HUES6 (cell line): ENCODE results near the gene LRRK1.

Source experiments
- H3K27ac ChIP-seq: 2 replicates; pipeline ENCODE4 v1.7.0; 2013; ENCODE audit warnings: low read depth, mild to moderate bottlenecking, low read length, inconsistent platforms
- H3K27me3 ChIP-seq: 2 replicates; pipeline ENCODE4 v1.6.1; 2013; ENCODE audit warnings: low read length; ENCODE audit not compliant: control insufficient read depth, insufficient read depth
- H3K36me3 ChIP-seq: 2 replicates; pipeline ENCODE4 v1.6.1; 2013; ENCODE audit warnings: low read length; ENCODE audit not compliant: control insufficient read depth, insufficient read depth
- H3K4me1 ChIP-seq: 2 replicates; pipeline ENCODE4 v1.6.1; 2013; ENCODE audit warnings: low read length; ENCODE audit not compliant: control insufficient read depth, insufficient read depth
- H3K4me3 ChIP-seq: 2 replicates; pipeline ENCODE4 v1.5.1; 2013; ENCODE audit warnings: low read depth, low read length
- H3K9ac ChIP-seq: one replicate; pipeline ENCODE4 v1.6.1; 2013; ENCODE audit warnings: mild to moderate bottlenecking, low read length
- H3K9me3 ChIP-seq: 2 replicates; pipeline ENCODE4 v1.6.1; 2013; ENCODE audit warnings: low read depth, low read length; ENCODE audit not compliant: control insufficient read depth, insufficient read depth

Gene LRRK1

GRCh38 chr15:101020451-101020850 is 101.3 kb downstream of the LRRK1 start:
- H3K27me3 ChIP-seq: no peaks in the 10 kb centered on the region; the same call in 1 of the 2 replicates

DNA sequence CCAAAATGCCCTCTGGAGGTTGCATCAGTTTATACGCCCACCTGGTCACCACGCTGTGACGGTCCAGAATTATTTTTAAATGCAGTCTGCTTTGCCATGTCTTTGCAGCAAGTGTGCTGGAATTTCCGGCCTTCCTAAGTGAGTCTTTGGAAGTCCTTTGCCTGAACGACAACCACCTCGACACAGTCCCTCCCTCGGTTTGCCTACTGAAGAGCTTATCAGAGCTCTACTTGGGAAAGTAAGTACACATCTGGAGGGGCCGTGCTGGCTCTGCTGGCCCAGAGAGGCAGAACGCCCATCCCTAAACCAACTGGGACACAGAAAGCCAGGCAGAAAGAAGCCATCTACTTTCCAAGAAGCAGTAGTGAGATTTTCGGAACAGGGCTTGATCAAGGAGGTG is 101.8 kb downstream of the LRRK1 start:
- Histone ChIP-seq H3K27me3 (no peaks in the 10 kb centered on the region; the same call in 1 of the 2 replicates), H3K4me3 (no peak overlapping the region), H3K27ac (no peak overlapping the region), H3K9me3 (no peaks in the 10 kb centered on the region), H3K36me3 (no peaks in the 10 kb centered on the region), H3K4me1 (peaks cover 7% of the 10 kb centered on the region), H3K9ac (no peak overlapping the region)

More at GRCh38 chr15:101020451-101020850, 101.3 kb downstream of the LRRK1 start:
- H3K27ac ChIP-seq: no peak overlapping the region
- H3K9me3 ChIP-seq: no peaks in the 10 kb centered on the region
- H3K4me3 ChIP-seq: no peak overlapping the region
- H3K36me3 ChIP-seq: no peaks in the 10 kb centered on the region
- H3K4me1 ChIP-seq: peaks cover 8% of the 10 kb centered on the region
- H3K9ac ChIP-seq: no peak overlapping the region

GRCh38 chr15:101022306-101022705 is 103.1 kb downstream of the LRRK1 start:
- Histone ChIP-seq H3K9me3 (no peaks in the 10 kb centered on the region), H3K4me1 (peaks cover 7% of the 10 kb centered on the region), H3K9ac (no peak overlapping the region), H3K36me3 (no peaks in the 10 kb centered on the region), H3K27ac (no peak overlapping the region), H3K27me3 (no peaks in the 10 kb centered on the region; the same call in 1 of the 2 replicates), H3K4me3 (no peak overlapping the region)

DNA sequence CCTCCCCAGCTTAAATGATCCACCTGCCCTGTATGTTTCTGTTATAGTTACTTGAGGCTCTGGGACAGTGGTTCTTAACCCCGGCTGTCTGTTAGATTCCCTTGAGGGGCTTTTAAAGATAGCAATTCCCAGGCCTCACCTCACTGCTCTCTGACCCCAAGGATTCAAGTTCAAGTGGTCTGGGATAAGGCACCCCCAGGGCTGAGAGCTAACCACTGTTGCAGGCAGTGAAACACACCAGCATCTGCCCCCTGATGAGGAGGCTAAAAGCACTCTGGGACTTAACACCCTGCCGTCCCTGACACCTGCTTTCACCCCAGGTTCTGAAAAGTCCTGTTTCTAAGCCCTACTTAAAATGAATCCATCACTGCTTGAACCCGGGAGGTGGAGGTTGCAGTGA is 103.7 kb downstream of the LRRK1 start:
- Histone ChIP-seq H3K9me3 (no peaks in the 10 kb centered on the region), H3K27ac (no peak overlapping the region), H3K4me1 (peaks cover 7% of the 10 kb centered on the region), H3K36me3 (no peaks in the 10 kb centered on the region), H3K4me3 (no peak overlapping the region), H3K9ac (no peak overlapping the region), H3K27me3 (no peaks in the 10 kb centered on the region; the same call in 1 of the 2 replicates)

DNA sequence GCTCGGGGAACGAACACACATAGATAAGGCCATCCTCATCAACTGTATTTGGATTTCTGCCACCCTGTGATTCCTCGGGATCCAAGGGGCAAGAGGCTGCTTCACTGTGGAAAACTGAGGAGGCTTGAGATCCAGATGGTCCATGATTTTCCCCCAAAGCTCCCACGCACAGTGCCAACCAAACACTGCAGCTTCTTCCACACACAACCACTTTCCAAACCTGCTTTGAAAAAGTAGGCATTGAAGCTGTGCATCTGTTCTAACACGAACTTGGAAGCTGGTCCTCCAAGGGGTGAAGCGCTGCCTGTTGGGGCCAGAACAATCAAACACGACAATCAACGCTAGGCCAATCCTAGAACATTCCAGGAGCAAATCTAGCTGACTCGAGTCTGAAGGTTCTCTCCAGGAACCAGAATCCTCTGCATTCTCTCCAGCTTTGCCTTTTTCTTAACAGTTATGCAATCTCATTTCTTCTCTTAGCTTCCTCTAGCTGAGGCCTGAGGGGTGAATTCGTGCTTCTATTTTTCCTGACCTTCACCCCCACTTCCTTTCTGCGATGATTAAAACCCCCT is 104.4 kb downstream of the LRRK1 start:
- Histone ChIP-seq H3K4me3 (no peak overlapping the region), H3K27me3 (no peaks in the 10 kb centered on the region; the same call in 1 of the 2 replicates), H3K9me3 (no peaks in the 10 kb centered on the region), H3K27ac (no peak overlapping the region), H3K9ac (no peak overlapping the region), H3K36me3 (no peaks in the 10 kb centered on the region), H3K4me1 (peaks cover 7% of the 10 kb centered on the region)

DNA sequence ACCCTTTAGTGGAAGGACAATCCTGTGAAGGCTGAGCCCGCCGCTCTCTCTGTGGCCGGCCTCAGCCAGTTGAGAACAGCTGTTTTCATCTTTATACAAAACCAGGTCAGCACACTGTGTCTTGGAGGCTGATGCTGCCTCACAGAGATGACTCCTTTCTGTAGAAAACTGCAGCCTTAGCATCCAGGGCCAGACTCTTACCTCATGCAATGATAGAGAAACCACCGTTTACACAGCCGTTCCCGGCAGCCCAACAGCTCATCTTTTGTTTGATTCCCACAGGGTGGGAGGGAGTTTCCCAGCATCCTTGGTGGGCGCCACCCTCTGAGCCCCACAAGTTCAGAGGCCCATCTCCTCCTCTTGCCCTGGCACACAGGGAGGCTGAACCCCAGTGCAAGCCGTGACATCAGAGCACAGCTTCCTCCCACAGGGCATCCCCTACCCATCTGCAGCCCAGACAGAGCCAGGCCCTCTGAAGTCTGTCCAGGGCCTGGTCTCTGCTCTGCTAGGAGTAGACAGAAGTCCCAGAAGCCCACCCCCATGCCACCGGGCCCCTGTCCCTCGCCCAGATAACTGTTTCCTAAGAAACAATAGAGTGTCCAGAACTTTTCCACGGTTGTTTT is 105.0 kb downstream of the LRRK1 start:
- Histone ChIP-seq H3K4me1 (peaks cover 7% of the 10 kb centered on the region), H3K27me3 (no peaks in the 10 kb centered on the region; the same call in 1 of the 2 replicates), H3K4me3 (no peak overlapping the region), H3K27ac (no peak overlapping the region), H3K36me3 (no peaks in the 10 kb centered on the region), H3K9me3 (no peaks in the 10 kb centered on the region), H3K9ac (no peak overlapping the region)

DNA sequence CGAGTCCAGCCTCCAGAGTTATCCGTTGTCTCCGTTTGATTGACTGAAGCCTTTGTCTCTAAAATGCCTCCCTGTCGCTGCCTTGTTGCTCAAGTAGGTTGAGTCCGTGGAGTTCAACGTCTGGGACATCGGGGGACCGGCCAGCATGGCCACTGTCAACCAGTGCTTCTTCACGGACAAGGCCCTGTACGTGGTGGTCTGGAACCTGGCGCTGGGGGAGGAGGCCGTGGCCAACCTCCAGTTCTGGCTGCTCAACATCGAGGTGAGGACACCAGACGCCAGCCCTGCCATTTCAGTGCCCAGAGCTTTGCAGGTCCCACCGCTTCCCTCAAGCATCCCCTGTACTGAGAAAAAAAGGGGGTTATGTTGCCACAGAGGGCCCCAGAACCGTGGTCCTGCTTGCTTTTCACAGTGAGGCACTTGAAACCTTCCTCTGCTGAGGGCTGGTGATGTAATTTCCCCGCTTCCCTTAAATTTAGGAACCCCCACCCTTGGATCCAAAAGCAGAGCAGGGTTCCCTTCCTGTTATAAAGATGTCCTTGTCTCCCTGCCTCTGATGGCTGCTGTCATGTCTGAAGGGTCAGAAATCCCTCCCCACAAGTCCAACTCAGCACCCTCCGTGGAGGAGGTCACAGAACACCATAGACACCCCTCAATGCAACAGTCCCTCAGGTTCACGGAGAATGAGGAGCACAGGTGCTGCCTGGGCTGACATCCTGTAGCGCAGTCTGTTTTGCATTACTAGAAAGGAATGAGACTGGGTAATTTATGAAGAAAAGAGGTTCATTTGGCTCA is 105.7 kb downstream of the LRRK1 start:
- no peaks in the 10 kb centered on the region for H3K9me3 ChIP-seq
- no peaks in the 10 kb centered on the region; the same call in 1 of the 2 replicates for H3K27me3 ChIP-seq
- H3K36me3 ChIP-seq: no peaks in the 10 kb centered on the region
- no peaks in the 10 kb centered on the region for H3K4me1 ChIP-seq
- no peak overlapping the region for H3K27ac ChIP-seq
- no peak overlapping the region for H3K4me3 ChIP-seq
- no peak overlapping the region for H3K9ac ChIP-seq

DNA sequence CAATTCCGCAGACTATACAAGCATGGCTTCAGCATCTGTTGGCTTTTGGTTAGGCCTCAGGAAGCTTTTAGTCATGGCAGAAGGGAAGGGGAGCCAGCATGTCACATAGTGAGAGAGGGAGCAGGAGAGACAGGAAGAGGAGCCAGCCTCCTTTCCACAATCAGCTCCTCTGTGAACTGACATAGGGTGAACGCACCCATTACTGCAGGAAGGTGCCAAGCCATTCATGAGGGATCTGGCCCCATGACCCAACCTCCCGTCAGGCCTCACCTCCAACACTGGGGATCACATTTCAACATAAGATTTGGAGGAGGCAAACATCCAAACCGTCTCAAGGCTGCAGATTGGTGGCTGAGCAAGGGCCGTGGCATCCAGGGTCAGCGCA is 106.3 kb downstream of the LRRK1 start:
- Histone ChIP-seq H3K4me3 (no peak overlapping the region), H3K4me1 (no peaks in the 10 kb centered on the region), H3K9ac (no peak overlapping the region), H3K9me3 (no peaks in the 10 kb centered on the region), H3K36me3 (no peaks in the 10 kb centered on the region), H3K27me3 (no peaks in the 10 kb centered on the region; the same call in 1 of the 2 replicates), H3K27ac (no peak overlapping the region)

DNA sequence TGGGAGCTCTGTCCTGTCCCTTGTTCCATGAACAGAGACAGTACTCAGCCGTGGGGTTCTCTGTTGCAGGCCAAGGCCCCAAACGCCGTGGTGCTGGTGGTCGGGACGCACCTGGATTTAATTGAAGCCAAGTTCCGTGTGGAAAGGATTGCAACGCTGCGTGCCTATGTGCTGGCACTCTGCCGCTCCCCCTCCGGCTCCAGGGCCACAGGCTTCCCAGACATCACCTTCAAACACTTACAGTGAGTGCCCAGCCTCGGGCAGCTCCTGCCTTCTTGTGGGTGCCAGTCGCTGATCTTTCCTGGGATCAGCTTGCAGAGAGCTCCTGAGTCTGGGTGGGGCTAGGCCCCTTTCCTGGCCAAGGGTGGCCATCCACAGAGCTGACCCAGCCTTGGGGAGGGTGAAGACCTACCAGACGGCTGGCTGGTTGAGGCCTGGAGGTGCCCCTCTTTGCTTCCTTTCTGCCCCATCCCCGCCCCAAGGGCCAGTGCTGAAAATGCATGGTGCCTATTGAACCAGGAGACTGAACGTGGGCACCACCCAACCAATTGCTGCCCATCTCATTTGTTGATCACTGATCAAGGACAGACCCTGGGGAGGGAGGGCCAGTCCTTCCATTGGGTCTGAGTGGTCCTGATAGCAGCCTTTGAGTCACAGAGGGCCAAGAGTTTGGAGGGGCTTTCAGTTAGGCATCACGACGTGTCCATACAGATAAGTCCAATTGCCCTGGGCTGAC is 106.9 kb downstream of the LRRK1 start:
- Histone ChIP-seq H3K9me3 (no peaks in the 10 kb centered on the region), H3K4me1 (no peaks in the 10 kb centered on the region), H3K36me3 (no peaks in the 10 kb centered on the region), H3K27me3 (no peaks in the 10 kb centered on the region; the same call in 1 of the 2 replicates), H3K9ac (no peak overlapping the region), H3K4me3 (no peak overlapping the region), H3K27ac (no peak overlapping the region)

GRCh38 chr15:101026656-101027272 is 107.6 kb downstream of the LRRK1 start:
- Histone ChIP-seq H3K4me3 (no peak overlapping the region), H3K9me3 (no peaks in the 10 kb centered on the region), H3K27ac (no peak overlapping the region), H3K9ac (no peak overlapping the region), H3K27me3 (no peaks in the 10 kb centered on the region; the same call in 1 of the 2 replicates), H3K4me1 (no peaks in the 10 kb centered on the region), H3K36me3 (no peaks in the 10 kb centered on the region)
